ENCODE measurements around the gene GRAMD2A. TPM values are rescaled to one million over a fixed set of nuclear protein-coding genes. Genes with fewer than 3 reads are reported as not detected.

Gene GRAMD2A
- total RNA-seq, 4 donors from 2014 or later = 0.41 to 1.4 TPM; not detected in 2

- Histone ChIP-seq H3K4me1 (peaks cover 0 to 11% (median 10%) of the 10 kb centered on the region in 4 donors), H3K27me3 (no peaks in the 10 kb centered on the region), H3K4me3 (no peak overlapping the region), H3K27ac (no peak overlapping the region), H3K36me3 (no peaks in the 10 kb centered on the region), H3K9me3 (no peaks in the 10 kb centered on the region)
- WGBS, 2 donors (ENCODE audit: low coverage in 1 of 2) = 85 to 90% methylated on average over 3 of the region's 3 CpGs
- TF ChIP-seq POLR2A (IDR thresholded peaks at IDR 0.05) (no peak), EP300 (IDR thresholded peaks at IDR 0.05; ENCODE audit: low read depth) (no peak), POLR2AphosphoS5 (IDR thresholded peaks at IDR 0.05) (no peak)
- TF ChIP-seq, protein P1, sequence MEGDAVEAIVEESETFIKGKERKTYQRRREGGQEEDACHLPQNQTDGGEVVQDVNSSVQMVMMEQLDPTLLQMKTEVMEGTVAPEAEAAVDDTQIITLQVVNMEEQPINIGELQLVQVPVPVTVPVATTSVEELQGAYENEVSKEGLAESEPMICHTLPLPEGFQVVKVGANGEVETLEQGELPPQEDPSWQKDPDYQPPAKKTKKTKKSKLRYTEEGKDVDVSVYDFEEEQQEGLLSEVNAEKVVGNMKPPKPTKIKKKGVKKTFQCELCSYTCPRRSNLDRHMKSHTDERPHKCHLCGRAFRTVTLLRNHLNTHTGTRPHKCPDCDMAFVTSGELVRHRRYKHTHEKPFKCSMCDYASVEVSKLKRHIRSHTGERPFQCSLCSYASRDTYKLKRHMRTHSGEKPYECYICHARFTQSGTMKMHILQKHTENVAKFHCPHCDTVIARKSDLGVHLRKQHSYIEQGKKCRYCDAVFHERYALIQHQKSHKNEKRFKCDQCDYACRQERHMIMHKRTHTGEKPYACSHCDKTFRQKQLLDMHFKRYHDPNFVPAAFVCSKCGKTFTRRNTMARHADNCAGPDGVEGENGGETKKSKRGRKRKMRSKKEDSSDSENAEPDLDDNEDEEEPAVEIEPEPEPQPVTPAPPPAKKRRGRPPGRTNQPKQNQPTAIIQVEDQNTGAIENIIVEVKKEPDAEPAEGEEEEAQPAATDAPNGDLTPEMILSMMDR (IDR thresholded peaks at IDR 0.05) = no peak
- intact Hi-C loops (cut with DNase I; ENCODE audit: low total_unique reads) (no loop called here), in situ Hi-C loops (cut with MboI; ENCODE audit: low pct_ligation_motif_present in 1 of 4, low pct_unique_long_range_greater_than_20kb in 1 of 4, low sequenced_read_pairs in 3 of 4) (no loop called here)
- no peak for DNase-seq
Measured at GRCh38 chr15:72146221-72146620, 51.4 kb downstream of the GRAMD2A start.

- Histone ChIP-seq H3K36me3 (peaks cover 0 to 3% (median 0%) of the 10 kb centered on the region in 4 donors), H3K27me3 (no peaks in the 10 kb centered on the region), H3K27ac (no peak overlapping the region), H3K9me3 (no peaks in the 10 kb centered on the region), H3K4me3 (no peak overlapping the region), H3K4me1 (peaks cover 0 to 23% (median 18%) of the 10 kb centered on the region in 4 donors)
- no peak for DNase-seq
- TF ChIP-seq EP300 (IDR thresholded peaks at IDR 0.05; ENCODE audit: low read depth) (no peak), POLR2AphosphoS5 (IDR thresholded peaks at IDR 0.05) (no peak), POLR2A (IDR thresholded peaks at IDR 0.05) (no peak)
- TF ChIP-seq, protein P1 (IDR thresholded peaks at IDR 0.05) = no peak
- in situ Hi-C loops (cut with MboI; ENCODE audit: low pct_ligation_motif_present in 1 of 4, low pct_unique_long_range_greater_than_20kb in 1 of 4, low sequenced_read_pairs in 3 of 4) = no loop called here
- 42 to 43% methylated on average over 4 of the region's 4 CpGs for WGBS, 2 donors (ENCODE audit: low coverage in 1 of 2)
- intact Hi-C loops (cut with DNase I; ENCODE audit: low total_unique reads) = no loop called here
Measured at GRCh38 chr15:72141171-72142084, 56.2 kb downstream of the GRAMD2A start.

DNA sequence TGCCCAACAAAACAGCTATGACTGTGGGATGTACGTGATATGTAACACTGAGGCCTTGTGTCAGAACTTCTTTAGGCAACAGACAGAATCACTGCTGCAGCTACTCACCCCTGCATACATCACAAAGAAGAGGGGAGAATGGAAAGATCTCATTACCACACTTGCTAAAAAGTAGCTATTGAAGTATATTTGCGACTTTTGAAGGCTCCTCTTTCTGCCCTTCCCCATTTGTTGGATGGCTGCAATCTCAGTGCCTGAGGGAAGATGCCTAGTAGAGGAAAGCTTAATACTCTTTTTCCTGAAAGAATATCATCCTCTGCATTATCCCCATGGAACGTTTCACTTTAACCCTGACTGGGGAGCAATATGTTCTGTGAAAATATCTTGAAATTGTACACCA lies 57.5 kb downstream of the GRAMD2A start:
- WGBS, 2 donors (ENCODE audit: low coverage in 1 of 2) = 91 to 95% methylated on average over 2 to 3 of the region's 3 CpGs
- in situ Hi-C loops (cut with MboI; ENCODE audit: low pct_ligation_motif_present in 1 of 4, low pct_unique_long_range_greater_than_20kb in 1 of 4, low sequenced_read_pairs in 3 of 4) = no loop called here
- intact Hi-C loops (cut with DNase I; ENCODE audit: low total_unique reads) = no loop called here
- H3K36me3 ChIP-seq = peaks cover 0 to 3% (median 0%) of the 10 kb centered on the region in 4 donors
- no peak overlapping the region for H3K4me3 ChIP-seq
- peaks cover 0 to 36% (median 28%) of the 10 kb centered on the region in 4 donors for H3K4me1 ChIP-seq
- no peak overlapping the region for H3K27ac ChIP-seq
- TF ChIP-seq POLR2A (IDR thresholded peaks at IDR 0.05) = no peak
- TF ChIP-seq EP300 (IDR thresholded peaks at IDR 0.05; ENCODE audit: low read depth) = no peak
- no peak for TF ChIP-seq POLR2AphosphoS5 (IDR thresholded peaks at IDR 0.05)
- TF ChIP-seq, protein P1 (IDR thresholded peaks at IDR 0.05) = no peak
- no peak for DNase-seq
- no peaks in the 10 kb centered on the region for H3K9me3 ChIP-seq
- no peaks in the 10 kb centered on the region for H3K27me3 ChIP-seq

GRCh38 chr15:72139667-72140066 lies 57.9 kb downstream of the GRAMD2A start:
- in situ Hi-C loops (cut with MboI; ENCODE audit: low pct_ligation_motif_present in 1 of 4, low pct_unique_long_range_greater_than_20kb in 1 of 4, low sequenced_read_pairs in 3 of 4) = no loop called here
- H3K27me3 ChIP-seq = no peaks in the 10 kb centered on the region
- peaks cover 0 to 3% (median 0%) of the 10 kb centered on the region in 4 donors for H3K36me3 ChIP-seq
- peaks cover 0 to 36% (median 28%) of the 10 kb centered on the region in 4 donors for H3K4me1 ChIP-seq
- WGBS, 2 donors (ENCODE audit: low coverage in 1 of 2) = 100% methylated on average over 1 to 4 of the region's 4 CpGs
- H3K9me3 ChIP-seq = no peaks in the 10 kb centered on the region
- DNase-seq = no peak
- H3K27ac ChIP-seq = no peak overlapping the region
- intact Hi-C loops (cut with DNase I; ENCODE audit: low total_unique reads) = no loop called here
- no peak overlapping the region for H3K4me3 ChIP-seq
- TF ChIP-seq POLR2A (IDR thresholded peaks at IDR 0.05) (no peak), POLR2AphosphoS5 (IDR thresholded peaks at IDR 0.05) (no peak), EP300 (IDR thresholded peaks at IDR 0.05; ENCODE audit: low read depth) (no peak)
- TF ChIP-seq, protein P1 (IDR thresholded peaks at IDR 0.05) = no peak

All from transverse colon (tissue), 4 donors.